GM23338 (cell line): ENCODE data around the gene LENEP.

Experiments used
- ETS1 ChIP-seq: IDR thresholded peaks from 2 replicates; pipeline ENCODE4 v1.6.1; 2016; ENCODE audit warnings: antibody characterized with exemption
- EZH2 ChIP-seq: fragments of 200-600 bp; sonication (generic); IDR thresholded peaks from one replicate; pipeline ENCODE4 v1.8.0; 2017; ENCODE audit warnings: antibody characterized with exemption, mild to moderate bottlenecking, low read depth; ENCODE audit not compliant: unreplicated experiment
- EZH2phosphoT487 ChIP-seq: fragments of 200-600 bp; sonication (generic); IDR thresholded peaks from one replicate; pipeline ENCODE4 v1.8.1; 2018; ENCODE audit warnings: antibody characterized with exemption; ENCODE audit not compliant: unreplicated experiment
- POLR2AphosphoS5 ChIP-seq: IDR thresholded peaks from 2 replicates; pipeline ENCODE4 v1.6.1; 2016; ENCODE audit warnings: antibody characterized with exemption, low read depth
- STAT1 ChIP-seq: IDR thresholded peaks from one replicate; pipeline ENCODE4 v1.6.1; 2016; ENCODE audit warnings: antibody characterized with exemption; ENCODE audit not compliant: unreplicated experiment
- ZNF331 ChIP-seq: fragments of 250-450 bp; sonication (Bioruptor Pico); IDR thresholded peaks from 2 replicates; pipeline ENCODE4 v1.5.0; 2020; ENCODE audit warnings: low read depth, mild to moderate bottlenecking, moderate library complexity
- TF ChIP-seq, protein P1 (sequence below), 2 experiments: fragments of 200-600 bp in 1 of 2; sonication (generic) in 1 of 2; conservative IDR thresholded peaks; 2 replicates each; pipeline versions ENCODE4 v1.5.1 to v1.6.1; 2016 to 2017; ENCODE audit warnings: antibody characterized with exemption in 2 of 2, low read depth in 2 of 2, mild to moderate bottlenecking in 2 of 2, moderate library complexity in 1 of 2

- TF ChIP-seq, protein P1, sequence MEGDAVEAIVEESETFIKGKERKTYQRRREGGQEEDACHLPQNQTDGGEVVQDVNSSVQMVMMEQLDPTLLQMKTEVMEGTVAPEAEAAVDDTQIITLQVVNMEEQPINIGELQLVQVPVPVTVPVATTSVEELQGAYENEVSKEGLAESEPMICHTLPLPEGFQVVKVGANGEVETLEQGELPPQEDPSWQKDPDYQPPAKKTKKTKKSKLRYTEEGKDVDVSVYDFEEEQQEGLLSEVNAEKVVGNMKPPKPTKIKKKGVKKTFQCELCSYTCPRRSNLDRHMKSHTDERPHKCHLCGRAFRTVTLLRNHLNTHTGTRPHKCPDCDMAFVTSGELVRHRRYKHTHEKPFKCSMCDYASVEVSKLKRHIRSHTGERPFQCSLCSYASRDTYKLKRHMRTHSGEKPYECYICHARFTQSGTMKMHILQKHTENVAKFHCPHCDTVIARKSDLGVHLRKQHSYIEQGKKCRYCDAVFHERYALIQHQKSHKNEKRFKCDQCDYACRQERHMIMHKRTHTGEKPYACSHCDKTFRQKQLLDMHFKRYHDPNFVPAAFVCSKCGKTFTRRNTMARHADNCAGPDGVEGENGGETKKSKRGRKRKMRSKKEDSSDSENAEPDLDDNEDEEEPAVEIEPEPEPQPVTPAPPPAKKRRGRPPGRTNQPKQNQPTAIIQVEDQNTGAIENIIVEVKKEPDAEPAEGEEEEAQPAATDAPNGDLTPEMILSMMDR (conservative IDR thresholded peaks at IDR 0.05; ENCODE audit: low read depth in 2 of 2): no peak
- no peak for TF ChIP-seq ZNF331 (CRISPR knock-in tag)
- no peak for TF ChIP-seq EZH2phosphoT487
- TF ChIP-seq POLR2AphosphoS5: no peak
- no peak for TF ChIP-seq ETS1
- TF ChIP-seq EZH2: no peak
- no peak for TF ChIP-seq STAT1
These were observed 35.4 kb upstream of the LENEP start for GRCh38 chr1:154958036-154958435.
